RWPE2 (cell line): ENCODE results near the gene FOXO1.

Source experiments
- ATAC-seq: fragments of 200-7000 bp; cut with Tn5 transposase; 3 replicates; pipeline ENCODE4 v1.9.1; 2021; ENCODE audit warnings: low read depth
- DNase-seq: peaks from one replicate; pipeline ENCODE4 v3.0.0-alpha.2; 2020; ENCODE audit warnings: low spot score
- H3K27ac ChIP-seq: fragments of 450-650 bp; 2 replicates; pipeline ENCODE4 v1.5.1; 2017; ENCODE audit warnings: mild to moderate bottlenecking; ENCODE audit not compliant: poor library complexity, severe bottlenecking
- H3K27me3 ChIP-seq: fragments of 250-450 bp; sonication (Bioruptor Pico); 2 replicates; pipeline ENCODE4 v1.5.1; 2021; ENCODE audit warnings: mild to moderate bottlenecking, moderate library complexity; ENCODE audit not compliant: insufficient read depth, poor library complexity, severe bottlenecking
- H3K36me3 ChIP-seq: fragments of 250-450 bp; sonication (Bioruptor Pico); 2 replicates; pipeline ENCODE4 v1.5.1; 2020; ENCODE audit warnings: low read depth, mild to moderate bottlenecking, moderate library complexity
- H3K4me1 ChIP-seq: fragments of 250-450 bp; sonication (Bioruptor Pico); 2 replicates; pipeline ENCODE4 v1.5.1; 2021; ENCODE audit warnings: mild to moderate bottlenecking, moderate library complexity; ENCODE audit not compliant: insufficient read depth, poor library complexity, severe bottlenecking
- H3K4me3 ChIP-seq: fragments of 250-450 bp; sonication (Bioruptor Pico); 2 replicates; pipeline ENCODE4 v1.5.1; 2021; ENCODE audit warnings: mild to moderate bottlenecking, moderate library complexity; ENCODE audit not compliant: severe bottlenecking
- H3K9me3 ChIP-seq: fragments of 250-450 bp; sonication (Bioruptor Pico); 2 replicates; pipeline ENCODE4 v1.5.1; 2021; ENCODE audit warnings: mild to moderate bottlenecking, moderate library complexity; ENCODE audit not compliant: severe bottlenecking
- CTCF ChIP-seq: fragments of 450-650 bp; IDR thresholded peaks from one replicate; pipeline ENCODE4 v1.5.1; 2017; ENCODE audit warnings: mild to moderate bottlenecking, moderate library complexity; ENCODE audit not compliant: poor library complexity, severe bottlenecking

FOXO1 gene

GRCh38 chr13:40613914-40614313, 52.5 kb downstream of the FOXO1 start:
- Histone ChIP-seq H3K9me3 (no peaks in the 10 kb centered on the region), H3K36me3 (no peaks in the 10 kb centered on the region), H3K27ac (no peak overlapping the region), H3K4me3 (no peak overlapping the region), H3K4me1 (peaks cover 19% of the 10 kb centered on the region), H3K27me3 (no peaks in the 10 kb centered on the region)
- TF ChIP-seq CTCF: no peak
- DNase-seq (no peak), ATAC-seq (no peak)

GRCh38 chr13:40613192-40613818, 53.1 kb downstream of the FOXO1 start:
- Histone ChIP-seq H3K4me1 (peaks cover 19% of the 10 kb centered on the region), H3K27ac (no peak overlapping the region), H3K27me3 (no peaks in the 10 kb centered on the region), H3K9me3 (no peaks in the 10 kb centered on the region), H3K4me3 (no peak overlapping the region), H3K36me3 (no peaks in the 10 kb centered on the region)
- TF ChIP-seq CTCF: no peak
- no peak for DNase-seq
- ATAC-seq: no peak

- H3K36me3 ChIP-seq: no peaks in the 10 kb centered on the region
- H3K4me1 ChIP-seq: peaks cover 19% of the 10 kb centered on the region
- no peak overlapping the region for H3K27ac ChIP-seq
- DNase-seq (no peak), ATAC-seq (no peak)
- H3K9me3 ChIP-seq: no peaks in the 10 kb centered on the region
- no peak for TF ChIP-seq CTCF
- H3K27me3 ChIP-seq: no peaks in the 10 kb centered on the region
- no peak overlapping the region for H3K4me3 ChIP-seq
Observed at GRCh38 chr13:40612041-40612440, 54.4 kb downstream of the FOXO1 start.

GRCh38 chr13:40611635-40612034, 54.8 kb downstream of the FOXO1 start:
- TF ChIP-seq CTCF: no peak
- Histone ChIP-seq H3K27me3 (no peaks in the 10 kb centered on the region), H3K4me3 (no peak overlapping the region), H3K9me3 (no peaks in the 10 kb centered on the region), H3K4me1 (peaks cover 19% of the 10 kb centered on the region), H3K36me3 (no peaks in the 10 kb centered on the region), H3K27ac (no peak overlapping the region)
- no peak for DNase-seq
- ATAC-seq: no peak

GRCh38 chr13:40611004-40611403, 55.4 kb downstream of the FOXO1 start:
- Histone ChIP-seq H3K9me3 (no peaks in the 10 kb centered on the region), H3K4me1 (peaks cover 19% of the 10 kb centered on the region), H3K36me3 (no peaks in the 10 kb centered on the region), H3K27ac (peak overlapping the region; percentile 69), H3K4me3 (no peak overlapping the region), H3K27me3 (no peaks in the 10 kb centered on the region)
- ATAC-seq (no peak), DNase-seq (no peak)
- no peak for TF ChIP-seq CTCF
